ENCODE results near the gene PTPRU. TPM values are rescaled to one million over a fixed set of nuclear protein-coding genes. Genes with fewer than 3 reads are reported as not detected.

PTPRU gene
- total RNA-seq, 1 experiment from 2014 or later = 25.7 TPM

- ChIA-PET CTCF (no interaction called here), POLR2A (ENCODE audit: unreplicated experiment) (no interaction called here)
- no peaks in the 10 kb centered on the region for H3K9me2 ChIP-seq (replicated peaks; ENCODE audit: low read length)
- no peaks in the 10 kb centered on the region for H3F3A ChIP-seq (ENCODE audit: low read length, unreplicated experiment)
- DNase-seq = no peak
- no peaks in the 10 kb centered on the region for H3K79me2 ChIP-seq (ENCODE audit: low read length)
- H3K27ac ChIP-seq (ENCODE audit: low read length) = no peak overlapping the region
- intact Hi-C loops (cut with micrococcal nuclease) = no loop called here
- H2AFZ ChIP-seq (ENCODE audit: low read length) = no peak overlapping the region
- no peaks in the 10 kb centered on the region for H3K27me3 ChIP-seq (ENCODE audit: low read length)
- no peak overlapping the region for H3K4me2 ChIP-seq (ENCODE audit: low read length)
- H3K4me3 ChIP-seq (ENCODE audit: low read length) = no peak overlapping the region
- H4K20me1 ChIP-seq (ENCODE audit: low read length) = no peaks in the 10 kb centered on the region
- TF ChIP-seq EZH2 (IDR thresholded peaks at IDR 0.05; ENCODE audit: low read length, unreplicated experiment) = no peak
- no peak for TF ChIP-seq EZH2phosphoT487 (IDR thresholded peaks at IDR 0.05; ENCODE audit: borderline replicate concordance, low read length)
- TF ChIP-seq CTCF (conservative IDR thresholded peaks at IDR 0.05; ENCODE audit: low read depth, low read length) = no peak
- H3K9me3 ChIP-seq (ENCODE audit: low read length) = no peaks in the 10 kb centered on the region
- H3K36me3 ChIP-seq (ENCODE audit: low read depth, low read length) = peaks cover 27% of the 10 kb centered on the region
- no peak overlapping the region for H3K9ac ChIP-seq (ENCODE audit: low read length)
- BruUV-seq (replicated peaks) = no TSS peak
- no peaks in the 10 kb centered on the region for H3K4me1 ChIP-seq (ENCODE audit: insufficient read depth, low read length)
- ATAC-seq = no peak
Observed at GRCh38 chr1:29213055-29213454, 23.3 kb upstream of the PTPRU start.

GRCh38 chr1:29217633-29218032 is 18.7 kb upstream of the PTPRU start:
- DNase-seq (no peak), ATAC-seq (no peak)
- Histone ChIP-seq H3K9me2 (replicated peaks; ENCODE audit: low read length) (no peaks in the 10 kb centered on the region), H3K27me3 (ENCODE audit: low read length) (no peaks in the 10 kb centered on the region), H4K20me1 (ENCODE audit: low read length) (no peaks in the 10 kb centered on the region), H3F3A (ENCODE audit: low read length, unreplicated experiment) (no peaks in the 10 kb centered on the region), H3K36me3 (ENCODE audit: low read depth, low read length) (peaks cover 24% of the 10 kb centered on the region), H3K4me3 (ENCODE audit: low read length) (no peak overlapping the region), H3K79me2 (ENCODE audit: low read length) (0 out of 2 replicates have a peak, but pooled peaks cover 5% of the 10 kb centered on the region), H3K4me1 (ENCODE audit: insufficient read depth, low read length) (no peaks in the 10 kb centered on the region), H3K27ac (ENCODE audit: low read length) (no peak overlapping the region), H3K9ac (ENCODE audit: low read length) (no peak overlapping the region), H3K4me2 (ENCODE audit: low read length) (no peak overlapping the region), H2AFZ (ENCODE audit: low read length) (no peak overlapping the region), H3K9me3 (ENCODE audit: low read length) (no peaks in the 10 kb centered on the region)
- TF ChIP-seq CTCF (conservative IDR thresholded peaks at IDR 0.05; ENCODE audit: low read depth, low read length) (no peak), EZH2phosphoT487 (IDR thresholded peaks at IDR 0.05; ENCODE audit: borderline replicate concordance, low read length) (no peak), EZH2 (IDR thresholded peaks at IDR 0.05; ENCODE audit: low read length, unreplicated experiment) (no peak)
- no TSS peak for BruUV-seq (replicated peaks)
- intact Hi-C loops (cut with micrococcal nuclease) = no loop called here
- ChIA-PET CTCF (no interaction called here), POLR2A (ENCODE audit: unreplicated experiment) (no interaction called here)

GRCh38 chr1:29218223-29218622 is 18.1 kb upstream of the PTPRU start:
- no peak for ATAC-seq
- Histone ChIP-seq H3K9me2 (replicated peaks; ENCODE audit: low read length) (no peaks in the 10 kb centered on the region), H3K4me2 (ENCODE audit: low read length) (no peak overlapping the region), H3F3A (ENCODE audit: low read length, unreplicated experiment) (no peaks in the 10 kb centered on the region), H3K9ac (ENCODE audit: low read length) (no peak overlapping the region), H3K27ac (ENCODE audit: low read length) (no peak overlapping the region), H4K20me1 (ENCODE audit: low read length) (no peaks in the 10 kb centered on the region), H3K27me3 (ENCODE audit: low read length) (no peaks in the 10 kb centered on the region), H3K4me3 (ENCODE audit: low read length) (no peak overlapping the region), H3K4me1 (ENCODE audit: insufficient read depth, low read length) (no peaks in the 10 kb centered on the region), H2AFZ (ENCODE audit: low read length) (no peak overlapping the region), H3K79me2 (ENCODE audit: low read length) (0 out of 2 replicates have a peak, but pooled peaks cover 5% of the 10 kb centered on the region), H3K9me3 (ENCODE audit: low read length) (no peaks in the 10 kb centered on the region), H3K36me3 (ENCODE audit: low read depth, low read length) (peaks cover 24% of the 10 kb centered on the region)
- no TSS peak for BruUV-seq (replicated peaks)
- ChIA-PET POLR2A (ENCODE audit: unreplicated experiment) (no interaction called here), CTCF (no interaction called here)
- TF ChIP-seq CTCF (conservative IDR thresholded peaks at IDR 0.05; ENCODE audit: low read depth, low read length) = no peak
- no peak for TF ChIP-seq EZH2phosphoT487 (IDR thresholded peaks at IDR 0.05; ENCODE audit: borderline replicate concordance, low read length)
- TF ChIP-seq EZH2 (IDR thresholded peaks at IDR 0.05; ENCODE audit: low read length, unreplicated experiment) = no peak
- intact Hi-C loops (cut with micrococcal nuclease) = no loop called here
- no peak for DNase-seq
